ENCODE results near the gene CHN2.

- no peak for TF ChIP-seq CTCF (conservative IDR thresholded peaks at IDR 0.05; ENCODE audit: low read depth, low read length)
- TF ChIP-seq EZH2 (IDR thresholded peaks at IDR 0.05; ENCODE audit: low read length, unreplicated experiment): no peak
- no peak for TF ChIP-seq EZH2phosphoT487 (IDR thresholded peaks at IDR 0.05; ENCODE audit: borderline replicate concordance, low read length)
These were observed 49.0 kb upstream of the CHN2 start for GRCh38 chr7:29145553-29146056.
